NCI-H146 (cell line): ENCODE results near the gene ZBTB46.
A peak's percentile ranks its signal among the peaks of the same experiment; 100 is the strongest.
"Not testable (repeated sequence)": the region's sequence is repeated elsewhere in the genome, so short reads cannot be mapped to it uniquely, and the experiment has no call there.

Source experiments
- DNase-seq: peaks from one replicate; lab custom pipeline; 2025; lab: John Stamatoyannopoulos, UW

ZBTB46 gene

DNA sequence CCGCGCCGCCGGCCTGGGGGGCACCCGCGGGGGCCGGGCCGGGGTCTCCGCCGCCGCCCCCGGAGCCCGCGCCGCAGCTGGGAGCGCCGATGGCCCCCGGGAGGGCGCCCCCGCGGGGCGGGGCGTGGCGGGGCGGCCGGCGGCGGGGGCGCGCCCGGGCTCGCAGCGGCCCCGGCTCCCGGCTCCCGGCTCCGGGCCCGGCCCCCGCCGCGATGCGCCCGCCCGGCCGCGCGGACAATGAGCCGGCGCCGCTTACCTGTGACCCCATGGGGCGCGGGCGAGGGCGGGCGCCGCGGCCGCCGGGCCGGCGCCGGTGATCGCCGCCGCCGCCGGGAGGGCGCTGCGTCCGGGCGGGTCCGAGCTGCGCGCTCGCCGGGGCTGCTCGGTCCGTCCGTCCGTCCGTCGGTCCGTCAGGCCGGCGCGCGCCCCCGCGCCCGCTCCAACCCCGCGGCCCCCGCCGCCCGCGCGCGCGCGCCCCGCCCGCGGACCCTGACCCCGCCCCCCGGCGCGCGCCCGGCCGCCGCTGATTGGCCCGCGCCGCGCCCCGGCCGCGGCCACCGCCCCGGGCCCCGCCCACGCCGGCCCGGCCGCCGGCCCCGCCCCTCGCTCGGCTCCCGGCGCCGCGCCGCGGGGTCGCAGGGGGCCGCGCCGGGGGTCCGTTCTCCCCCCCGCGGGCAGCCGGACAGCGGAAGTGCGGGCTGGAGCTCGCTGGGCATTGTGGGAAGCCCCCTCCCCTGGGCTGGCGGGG, at the start of gene ZBTB46:
TSS of gene ZBTB46 (minus strand) at position 424 of the 748 bp plus-strand sequence. CDS start 40,507 bp downstream, outside the sequence.
- DNase-seq = peak; percentile 56

DNA sequence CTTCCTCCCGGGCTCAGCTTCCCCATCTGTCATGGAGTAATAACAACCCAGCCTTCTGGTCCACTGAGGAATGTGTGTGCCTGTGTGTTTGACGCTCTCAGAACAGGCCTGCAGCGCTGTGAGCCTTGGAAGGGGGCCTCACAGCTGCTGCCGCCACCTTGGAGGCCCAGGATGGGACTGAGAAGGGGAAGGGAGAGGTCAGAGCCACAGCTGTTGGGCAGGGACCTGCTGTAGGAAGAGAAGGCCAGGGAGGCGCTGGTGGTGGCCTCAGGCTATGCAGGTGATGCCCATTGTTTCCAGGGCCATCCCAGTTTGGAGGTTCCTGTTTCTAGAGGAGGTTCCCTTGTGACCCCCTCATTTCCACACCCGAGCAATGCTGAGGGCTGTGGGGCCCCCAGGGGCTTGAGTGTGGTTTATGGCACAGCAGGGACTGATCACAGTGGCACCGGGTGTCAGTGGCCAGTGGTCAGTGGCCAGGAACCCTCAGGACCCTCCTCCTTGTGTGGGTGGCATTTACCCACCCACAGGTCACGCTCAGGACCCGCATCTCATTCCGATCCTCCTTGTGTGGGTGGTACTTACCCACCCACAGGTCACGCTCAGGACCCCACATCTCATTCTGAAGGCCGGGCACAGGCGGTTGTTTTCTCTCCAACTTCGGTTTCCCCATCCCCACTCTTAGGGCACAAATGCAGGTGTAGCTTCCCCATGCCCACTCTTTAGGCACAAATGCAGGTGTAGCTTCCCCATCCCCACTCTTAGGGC, 48.0 kb upstream of the ZBTB46 start:
- DNase-seq = no peak

GRCh38 chr20:63877755-63878470, 46.8 kb upstream of the ZBTB46 start:
- DNase-seq = no peak

GRCh38 chr20:63876489-63877036, 45.5 kb upstream of the ZBTB46 start:
- no peak for DNase-seq

GRCh38 chr20:63874241-63874640, 43.2 kb upstream of the ZBTB46 start:
- not testable (repeated sequence) for DNase-seq

DNA sequence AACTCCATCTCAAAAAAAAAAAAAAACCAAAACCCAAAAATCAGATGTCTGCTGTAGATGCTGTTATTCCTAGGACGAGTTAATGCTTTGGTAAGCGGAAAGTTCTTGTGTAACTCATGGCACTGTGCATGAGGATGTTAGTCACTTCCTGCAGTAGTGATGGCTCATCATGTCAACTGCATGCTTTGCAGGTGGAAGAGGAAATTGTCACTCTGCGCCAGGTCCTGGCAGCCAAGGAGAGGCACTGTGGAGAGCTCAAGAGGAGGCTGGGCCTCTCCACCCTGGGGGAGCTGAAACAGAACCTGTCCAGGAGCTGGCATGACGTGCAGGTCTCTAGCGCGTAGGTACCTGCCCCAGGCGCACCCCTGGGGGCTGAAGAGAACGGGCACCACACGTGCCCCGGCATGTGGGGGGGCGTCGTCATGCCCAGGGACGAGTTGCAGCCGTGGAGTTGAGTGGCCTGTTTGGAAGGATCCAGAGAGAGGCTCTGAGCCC, 42.5 kb upstream of the ZBTB46 start:
- DNase-seq = no peak

- DNase-seq = no peak
These were observed 37.2 kb upstream of the ZBTB46 start for GRCh38 chr20:63868264-63868663.

- not testable (repeated sequence) for DNase-seq
These were observed 36.0 kb upstream of the ZBTB46 start for GRCh38 chr20:63867042-63867441.

DNA sequence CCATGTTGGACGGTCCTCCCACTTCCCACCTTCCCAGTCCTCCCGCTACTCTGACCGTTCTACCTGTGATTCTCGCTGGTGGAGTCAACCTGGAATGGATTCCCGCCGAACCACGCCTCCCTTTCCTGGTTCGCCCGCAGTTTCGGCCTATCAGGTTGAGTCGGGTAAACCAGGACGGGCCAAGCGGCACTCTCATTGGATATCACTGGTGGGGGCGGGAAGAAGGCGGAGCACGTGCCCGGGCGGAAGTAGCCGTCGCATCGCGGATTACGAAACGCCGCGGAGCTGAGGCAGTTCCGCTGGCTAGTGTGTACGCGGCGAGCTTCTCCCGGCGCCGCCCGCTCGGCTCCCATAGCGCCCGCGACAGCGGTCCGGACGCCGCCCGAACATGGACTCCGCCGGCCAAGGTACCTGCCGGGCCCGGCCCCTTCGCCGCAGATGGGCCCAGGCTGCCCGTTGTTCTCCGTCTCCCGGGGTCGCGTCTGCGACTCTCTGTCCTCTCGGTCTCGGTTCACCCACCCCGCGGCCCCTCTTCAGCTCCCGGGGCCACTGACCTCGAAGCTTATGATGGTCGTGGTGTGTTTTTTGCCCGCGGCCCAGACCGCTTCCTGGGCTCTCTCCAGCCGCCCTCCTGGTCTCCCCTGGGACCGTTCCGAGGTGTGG, 34.0 kb upstream of the ZBTB46 start, which contains the start of gene TPD52L2:
TSS of gene TPD52L2 (plus strand) at position 293 of the 663 bp plus-strand sequence. CDS start at position 389, 96 bp downstream.
- DNase-seq = peak; percentile 100

- no peak for DNase-seq
These were observed 33.5 kb upstream of the ZBTB46 start for GRCh38 chr20:63864545-63864977.

DNA sequence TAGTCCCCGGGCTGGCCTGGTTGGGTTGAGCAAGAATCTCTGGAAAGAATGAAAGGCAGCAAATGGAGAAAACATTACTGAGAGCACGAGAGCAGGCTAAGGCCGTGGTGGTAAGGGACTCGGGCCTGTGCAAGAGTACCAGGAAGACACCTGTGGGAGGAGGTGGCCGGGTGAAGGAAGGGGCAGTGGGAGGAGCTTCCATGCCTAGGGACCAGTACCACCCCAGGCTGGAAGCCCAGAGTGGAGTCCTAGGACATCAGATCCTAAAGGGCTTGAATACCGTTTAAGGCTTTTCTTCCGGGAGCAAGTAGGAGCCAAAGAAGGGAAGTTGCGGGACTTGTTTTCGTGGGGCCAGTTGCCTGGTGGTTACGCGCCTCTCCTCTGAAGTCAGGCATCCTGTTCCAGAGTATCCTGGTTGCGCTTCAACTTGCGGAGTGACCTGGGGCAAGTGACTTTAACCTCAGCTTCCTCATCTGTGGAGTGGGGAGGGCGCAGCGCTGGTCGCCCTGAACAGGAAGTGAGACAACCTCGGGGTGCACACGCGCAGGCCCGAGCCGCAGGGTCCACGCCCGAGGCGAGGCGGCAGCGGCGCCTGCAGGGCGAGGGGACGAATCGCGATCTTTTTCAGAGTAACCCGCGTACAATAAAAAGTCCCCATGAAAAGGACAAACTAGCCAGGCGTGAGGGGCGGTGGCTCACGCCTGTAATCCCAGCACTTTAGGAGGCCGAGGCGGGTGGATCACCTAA, 32.9 kb upstream of the ZBTB46 start:
- peak; percentile 84 for DNase-seq

- no peak for DNase-seq
These were observed 32.1 kb upstream of the ZBTB46 start for GRCh38 chr20:63863021-63863797.

DNA sequence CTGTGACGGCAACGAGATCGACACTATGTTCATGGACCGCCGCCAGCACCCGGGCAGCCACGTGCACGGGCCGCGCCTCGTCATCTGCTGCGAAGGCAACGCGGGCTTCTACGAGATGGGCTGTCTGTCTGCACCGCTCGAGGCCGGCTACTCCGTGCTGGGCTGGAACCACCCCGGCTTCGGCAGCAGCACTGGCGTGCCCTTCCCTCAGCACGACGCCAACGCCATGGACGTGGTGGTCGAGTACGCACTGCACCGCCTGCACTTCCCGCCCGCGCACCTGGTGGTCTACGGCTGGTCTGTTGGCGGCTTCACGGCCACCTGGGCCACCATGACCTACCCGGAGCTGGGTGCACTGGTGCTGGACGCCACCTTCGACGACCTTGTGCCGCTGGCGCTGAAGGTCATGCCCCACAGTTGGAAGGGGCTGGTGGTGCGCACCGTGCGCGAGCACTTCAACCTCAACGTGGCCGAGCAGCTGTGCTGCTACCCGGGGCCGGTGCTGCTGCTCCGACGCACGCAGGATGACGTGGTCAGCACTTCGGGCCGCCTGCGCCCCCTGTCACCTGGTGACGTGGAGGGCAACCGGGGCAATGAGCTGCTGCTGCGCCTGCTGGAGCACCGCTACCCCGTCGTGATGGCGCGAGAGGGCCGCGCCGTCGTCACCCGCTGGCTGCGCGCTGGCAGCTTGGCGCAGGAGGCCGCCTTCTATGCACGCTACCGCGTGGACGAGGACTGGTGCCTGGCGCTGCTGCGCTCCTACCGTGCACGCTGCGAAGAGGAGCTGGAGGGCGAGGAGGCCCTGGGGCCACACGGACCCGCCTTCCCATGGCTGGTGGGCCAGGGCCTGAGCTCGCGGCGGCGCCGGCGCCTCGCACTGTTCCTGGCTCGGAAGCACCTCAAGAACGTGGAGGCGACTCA, 31.2 kb upstream of the ZBTB46 start:
- DNase-seq = no peak

DNA sequence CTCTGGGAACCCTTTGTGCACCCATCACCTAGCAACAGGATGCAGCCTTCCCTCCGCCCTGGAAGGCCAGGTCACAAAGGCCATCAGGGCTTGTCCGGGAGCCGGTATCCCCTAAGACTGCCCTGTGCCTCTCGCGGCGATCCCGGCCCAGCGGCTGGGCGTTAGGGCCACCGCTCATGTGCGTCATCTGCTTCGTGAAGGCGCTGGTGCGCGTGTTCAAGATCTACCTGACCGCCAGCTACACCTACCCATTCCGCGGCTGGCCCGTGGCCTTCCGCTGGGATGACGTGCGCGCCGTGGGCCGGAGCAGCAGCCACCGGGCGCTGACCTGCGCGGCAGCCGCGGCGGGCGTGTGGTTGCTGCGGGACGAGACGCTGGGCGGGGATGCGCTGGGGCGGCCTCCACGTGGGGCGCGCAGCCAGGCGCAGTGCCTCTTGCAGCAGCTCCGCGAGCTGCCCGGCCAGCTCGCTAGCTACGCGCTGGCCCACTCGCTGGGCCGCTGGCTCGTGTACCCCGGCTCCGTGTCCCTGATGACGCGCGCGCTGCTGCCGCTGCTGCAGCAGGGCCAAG, 30.4 kb upstream of the ZBTB46 start, which contains the start of gene ABHD16B:
TSS of gene ABHD16B (plus strand) at position 134 of the 570 bp plus-strand sequence. CDS start at position 177, 43 bp downstream.
- no peak for DNase-seq

DNA sequence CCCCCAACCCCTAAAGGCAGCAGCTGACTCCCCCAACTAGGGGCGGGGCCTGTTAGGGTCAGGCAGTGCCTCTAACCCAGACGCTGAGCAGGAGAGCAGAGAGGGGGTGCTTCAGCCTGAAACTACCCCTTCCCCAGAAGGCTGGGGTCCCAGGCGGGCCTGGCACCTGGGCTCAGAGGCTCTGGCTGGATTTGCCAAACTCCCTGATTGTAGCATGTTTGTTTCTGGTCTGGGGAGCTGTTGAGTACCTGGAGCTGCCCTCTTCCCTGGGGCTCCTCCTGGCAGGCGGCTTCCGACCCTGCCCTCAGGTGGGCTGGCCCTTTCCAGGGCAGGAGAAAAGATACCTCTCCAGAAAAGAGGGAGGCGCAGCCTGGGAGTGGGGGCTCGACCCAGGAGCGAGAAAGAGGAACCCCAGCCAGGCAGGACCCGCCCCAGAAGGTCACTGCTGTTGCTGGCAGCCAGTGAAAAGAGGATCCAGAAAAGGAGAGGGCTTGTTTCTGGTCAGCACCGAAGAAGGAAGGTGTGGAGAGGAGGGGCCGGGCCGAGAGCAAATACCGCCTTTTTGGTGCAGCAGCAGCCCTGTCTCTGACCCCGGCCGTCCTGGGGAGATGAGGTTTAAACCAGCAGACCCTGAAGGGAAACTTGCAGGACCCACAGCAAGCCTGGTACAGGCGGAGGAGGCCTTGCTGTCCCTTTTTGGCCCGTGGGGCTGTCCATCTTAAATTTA, 29.4 kb upstream of the ZBTB46 start:
- no peak for DNase-seq

DNA sequence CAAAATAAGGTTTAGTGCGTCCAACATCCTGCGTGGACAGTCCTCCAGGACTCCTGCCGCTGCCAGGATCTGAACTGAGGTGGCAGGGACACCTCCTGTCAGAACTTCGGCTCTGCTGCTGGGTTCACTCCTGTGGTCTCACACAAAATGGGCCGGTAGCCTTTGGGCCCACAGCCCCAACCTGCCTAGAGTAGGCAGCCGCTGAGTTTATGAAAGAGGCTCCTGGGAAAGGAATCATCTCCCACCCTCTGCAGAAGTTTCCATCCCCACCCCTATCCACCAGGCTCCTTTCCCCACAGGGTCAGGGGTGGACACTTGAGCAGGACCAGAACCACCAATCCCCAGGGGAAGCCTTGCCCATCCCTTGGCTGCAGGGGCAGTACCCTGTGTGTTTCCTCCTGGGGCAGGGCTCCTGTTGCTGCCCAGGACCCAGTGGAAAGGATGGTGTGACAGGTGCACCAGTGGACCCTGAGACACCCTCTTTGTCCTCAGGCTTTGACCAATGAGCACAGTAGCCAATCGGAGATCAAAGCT, 28.2 kb upstream of the ZBTB46 start:
- no peak for DNase-seq
